ENCODE results near the gene MEGF6. TPM values are rescaled to one million over a fixed set of nuclear protein-coding genes. Genes with fewer than 3 reads are reported as not detected.

MEGF6 gene
- total RNA-seq, 1 experiment from 2014 or later = 21.3 TPM

DNA sequence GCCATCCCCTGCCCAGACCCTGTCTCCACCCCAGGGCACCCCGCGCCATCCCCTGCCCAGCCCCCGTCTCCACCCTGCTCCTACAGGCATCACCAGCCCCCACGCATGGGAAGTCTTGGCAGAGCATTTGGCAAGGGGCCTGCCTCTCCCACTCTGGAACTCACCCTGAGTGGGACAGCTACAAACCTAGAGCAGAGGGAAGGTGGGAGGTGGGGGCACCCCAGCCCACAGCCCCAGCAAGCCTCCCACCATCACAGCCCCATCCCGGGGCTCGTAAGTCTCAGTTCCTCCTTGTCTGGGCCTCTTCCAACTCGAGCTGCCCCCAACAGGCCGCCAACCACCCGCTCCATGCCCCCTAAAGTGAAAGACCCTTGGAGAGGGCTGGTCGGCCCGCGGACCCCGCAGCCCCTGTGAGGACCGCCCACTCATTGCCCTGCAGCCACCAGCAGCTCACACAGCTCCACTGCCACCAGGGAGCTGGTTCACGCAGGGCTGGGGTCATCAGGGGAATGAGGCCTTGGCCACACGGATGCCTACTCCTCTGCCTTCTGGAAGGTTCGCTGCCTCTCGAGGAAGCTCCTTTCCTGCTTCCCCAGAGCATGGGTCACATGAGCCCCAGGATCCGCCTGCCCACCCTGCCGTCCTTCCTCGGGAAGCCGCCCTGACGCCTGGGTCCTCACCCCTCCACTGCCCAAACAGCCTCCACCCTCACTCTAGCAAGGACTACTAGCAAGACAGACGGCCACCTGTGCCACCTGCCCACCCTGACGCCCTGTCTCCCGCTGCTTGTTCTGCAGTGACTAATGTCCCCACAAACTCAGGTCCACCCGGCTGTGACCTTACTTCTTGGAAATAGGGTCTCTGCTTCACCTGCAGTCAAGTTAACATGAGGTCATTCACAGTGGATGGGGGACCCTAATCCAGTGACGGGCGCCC, 14.4 kb downstream of the MEGF6 start:
- Histone ChIP-seq H2BK20ac (ENCODE audit: low read depth, low read length, poor library complexity, severe bottlenecking) (no peak overlapping the region), H3K4ac (ENCODE audit: low read depth, low read length) (no peak overlapping the region), H3K18ac (ENCODE audit: insufficient read length, low read depth, low read length) (no peak overlapping the region), H3K9ac (ENCODE audit: extremely low read depth, insufficient read length, low read length) (no peak overlapping the region), H3K79me2 (ENCODE audit: insufficient read depth, low read length) (no peaks in the 10 kb centered on the region), H3T11ph (ENCODE audit: low read length) (no peak overlapping the region), H3K9me3 (ENCODE audit: control insufficient read depth, low read depth, low read length) (no peaks in the 10 kb centered on the region), H3K27ac (ENCODE audit: insufficient read length, low read depth, low read length) (no peak overlapping the region), H3K56ac (ENCODE audit: insufficient read length, low read depth, low read length) (no peak overlapping the region), H3K79me1 (ENCODE audit: insufficient read depth, low read depth, low read length, poor library complexity, severe bottlenecking) (no peaks in the 10 kb centered on the region), H2AFZ (ENCODE audit: low read length) (no peak overlapping the region), H4K5ac (ENCODE audit: insufficient read length, low read depth, low read length) (no peak overlapping the region), H3K27me3 (ENCODE audit: insufficient read depth, low read length) (no peaks in the 10 kb centered on the region), H4K91ac (ENCODE audit: insufficient read length, low read depth, low read length) (no peak overlapping the region), H3K23ac (ENCODE audit: insufficient read length, low read depth, low read length) (no peak overlapping the region), H4K20me1 (ENCODE audit: control insufficient read depth, insufficient read depth, insufficient read length) (no peaks in the 10 kb centered on the region), H2BK15ac (ENCODE audit: low read depth, low read length) (no peak overlapping the region), H3K14ac (ENCODE audit: insufficient read depth, low read length) (peak overlapping the region; percentile 27; the same call in 1 of the 2 replicates), H3K4me2 (ENCODE audit: insufficient read depth, insufficient read length, low read length) (no peak overlapping the region), H2BK12ac (ENCODE audit: insufficient read length, low read depth, low read length) (no peak overlapping the region), H3K23me2 (ENCODE audit: insufficient read length, low read depth, low read length, poor library complexity, severe bottlenecking) (no peaks in the 10 kb centered on the region), H2BK5ac (ENCODE audit: insufficient read length, low read length) (no peak overlapping the region), H4K8ac (replicated peaks; ENCODE audit: insufficient read length, low read depth, low read length) (no peak overlapping the region), H2AK5ac (ENCODE audit: insufficient read length, low read length) (no peak overlapping the region), H2BK120ac (ENCODE audit: low read depth, low read length, poor library complexity, severe bottlenecking) (no peak overlapping the region), H3K4me1 (ENCODE audit: insufficient read depth, low read length) (peaks cover 3% of the 10 kb centered on the region; the same call in 1 of the 2 replicates)
- Mint-ChIP-seq H3K36me3 (ENCODE audit: insufficient read depth in 1 of 3, low read depth in 3 of 3) (peaks cover 0 to 2% (median 0%) of the 10 kb centered on the region in 3 experiments; a peak in 2 of 7 replicates), H3K27me3 (ENCODE audit: low read depth) (no peaks in the 10 kb centered on the region), H3K4me3 (no peak overlapping the region), H3K9me3 (no peaks in the 10 kb centered on the region), H3K4me1 (peaks cover 19 to 32% of the 10 kb centered on the region in 2 experiments), H3K27ac (peak overlapping the region in 2 of 3 experiments; percentile 38 to 87; a peak in 4 of 7 replicates)
- no CpG with 5 or more reads among the region's 29 CpGs for WGBS (ENCODE audit: extremely low coverage, insufficient read length, low lambda C conversion rate)
- DNase-seq = no peak
- TF ChIP-seq, protein P1, sequence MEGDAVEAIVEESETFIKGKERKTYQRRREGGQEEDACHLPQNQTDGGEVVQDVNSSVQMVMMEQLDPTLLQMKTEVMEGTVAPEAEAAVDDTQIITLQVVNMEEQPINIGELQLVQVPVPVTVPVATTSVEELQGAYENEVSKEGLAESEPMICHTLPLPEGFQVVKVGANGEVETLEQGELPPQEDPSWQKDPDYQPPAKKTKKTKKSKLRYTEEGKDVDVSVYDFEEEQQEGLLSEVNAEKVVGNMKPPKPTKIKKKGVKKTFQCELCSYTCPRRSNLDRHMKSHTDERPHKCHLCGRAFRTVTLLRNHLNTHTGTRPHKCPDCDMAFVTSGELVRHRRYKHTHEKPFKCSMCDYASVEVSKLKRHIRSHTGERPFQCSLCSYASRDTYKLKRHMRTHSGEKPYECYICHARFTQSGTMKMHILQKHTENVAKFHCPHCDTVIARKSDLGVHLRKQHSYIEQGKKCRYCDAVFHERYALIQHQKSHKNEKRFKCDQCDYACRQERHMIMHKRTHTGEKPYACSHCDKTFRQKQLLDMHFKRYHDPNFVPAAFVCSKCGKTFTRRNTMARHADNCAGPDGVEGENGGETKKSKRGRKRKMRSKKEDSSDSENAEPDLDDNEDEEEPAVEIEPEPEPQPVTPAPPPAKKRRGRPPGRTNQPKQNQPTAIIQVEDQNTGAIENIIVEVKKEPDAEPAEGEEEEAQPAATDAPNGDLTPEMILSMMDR (conservative IDR thresholded peaks at IDR 0.05) = no peak
